HFF-Myc (cell line): ENCODE measurements around the gene EIF3I.

Experiments
- DNase-seq: peaks from one replicate; pipeline ENCODE4 v3.0.0-alpha.2; 2011; ENCODE audit warnings: low read depth; ENCODE audit errors: extremely low read depth
- H3K4me3 ChIP-seq: replicated peaks from 2 replicates; pipeline ENCODE4 v1.5.1; 2011; ENCODE audit warnings: low read depth, mild to moderate bottlenecking, control low read depth, low read length
- CTCF ChIP-seq: IDR thresholded peaks from 2 replicates; pipeline ENCODE4 v1.5.1; 2012; ENCODE audit warnings: mild to moderate bottlenecking, low read depth, low read length, control low read depth; ENCODE audit errors: missing control alignments

The EIF3I gene

DNA sequence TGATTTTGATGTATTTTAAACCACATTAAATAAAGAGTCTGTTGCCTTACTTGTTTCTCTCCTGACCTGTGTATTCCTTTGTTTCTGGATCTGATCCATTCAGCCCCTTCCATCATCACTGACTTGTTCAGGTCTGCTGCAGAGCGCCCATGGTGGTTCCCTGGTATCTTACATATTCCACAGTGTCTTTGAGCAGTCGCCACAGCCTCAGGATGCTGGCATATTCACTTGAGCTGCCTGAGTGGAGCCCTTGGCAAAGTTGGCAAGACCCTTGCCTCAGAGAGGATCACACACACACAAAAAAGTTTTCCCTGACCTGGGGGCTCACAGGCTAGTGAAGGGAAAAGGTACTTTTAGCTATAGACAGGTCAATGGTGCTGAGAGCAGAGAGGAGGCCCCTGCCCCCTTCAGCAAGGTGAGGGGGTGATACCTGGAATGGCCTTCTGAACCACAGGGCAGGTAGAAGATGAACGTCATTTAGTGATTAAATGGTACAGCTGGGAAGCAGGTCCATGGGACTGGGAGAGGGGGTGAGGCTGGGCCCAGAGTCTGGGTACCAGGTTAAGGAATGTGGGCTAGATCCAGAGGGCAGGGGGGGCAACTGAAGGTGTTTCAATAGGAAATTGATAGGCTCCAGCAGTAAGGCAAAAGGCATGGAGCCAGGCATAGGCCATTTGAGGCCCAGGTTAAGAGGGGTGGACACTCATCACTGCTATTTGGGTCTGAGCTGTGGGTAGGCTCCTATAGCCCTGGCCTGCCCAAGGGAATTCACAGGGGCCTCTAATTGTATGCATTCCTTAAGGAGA is 23.8 kb upstream of the EIF3I start:
- no peak for TF ChIP-seq CTCF
- DNase-seq, result no peak
- H3K4me3 ChIP-seq, result no peak overlapping the region

GRCh38 chr1:32199043-32199716 is 23.0 kb upstream of the EIF3I start:
- H3K4me3 ChIP-seq, result no peak overlapping the region; the same call in 1 of the 2 replicates
- no peak for DNase-seq
- TF ChIP-seq CTCF, result no peak

DNA sequence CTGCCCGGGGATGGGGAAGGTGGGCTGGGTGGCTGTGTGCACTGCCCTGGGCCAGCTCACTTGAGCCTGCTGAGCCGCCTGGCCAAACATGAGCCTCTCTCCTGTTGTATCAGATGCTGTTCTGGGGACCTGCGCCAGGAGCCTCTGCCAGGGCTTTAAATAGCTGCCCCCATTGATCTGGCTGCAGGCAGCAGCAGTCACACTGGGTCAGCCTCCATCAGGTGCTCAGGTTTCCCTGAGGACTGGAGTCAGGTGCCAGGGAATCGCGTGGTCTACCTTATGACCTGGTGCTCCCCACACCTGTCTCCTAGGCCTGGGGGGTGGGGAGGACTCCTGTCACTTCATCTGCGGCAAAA is 22.5 kb upstream of the EIF3I start:
- peak overlapping the region; percentile 57 for H3K4me3 ChIP-seq
- DNase-seq, result no peak
- no peak for TF ChIP-seq CTCF

GRCh38 chr1:32200226-32201010 is 21.8 kb upstream of the EIF3I start, which contains the start of gene CCDC28B:
Gene CCDC28B (plus strand): TSS chr1:32200595. CDS start chr1:32201936, 1,341 bp downstream.
- DNase-seq, result no peak
- no peak for TF ChIP-seq CTCF
- H3K4me3 ChIP-seq, result peak within 1 kb of the TSS; percentile 57

GRCh38 chr1:32201011-32201855 is 21.0 kb upstream of the EIF3I start:
- TF ChIP-seq CTCF, result no peak
- H3K4me3 ChIP-seq, result peak overlapping the region; percentile 57
- no peak for DNase-seq

- peak overlapping the region; percentile 80 for H3K4me3 ChIP-seq
- TF ChIP-seq CTCF, result no peak
- no peak for DNase-seq
These were observed 17.3 kb upstream of the EIF3I start for GRCh38 chr1:32204943-32205361.
